Caco-2 (cell line): Measurements from ENCODE around the gene COL4A6. TPM values are rescaled to one million over a fixed set of nuclear protein-coding genes. Genes with fewer than 3 reads are reported as not detected.

Source experiments
- BruUV-seq: library from RNA; stranded (reverse); fragments of 400-500 nt; replicated peaks from 2 replicates; lab custom pipeline; 2021; lab: Mats Ljungman, UMichigan
- CTCF ChIA-PET: fragments of 300-600 bp; sonication (Branson Sonifier 250); formaldehyde crosslinking; loops from one replicate; lab custom pipeline; 2022; ENCODE audit warnings: antibody characterized with exemption; lab: Charles Lee
- POLR2A ChIA-PET: fragments of 300-600 bp; sonication (Branson Sonifier 250); formaldehyde crosslinking; loops from one replicate; lab custom pipeline; 2022; ENCODE audit warnings: antibody characterized with exemption; lab: Charles Lee
- DNase-seq, 2 experiments: peaks; one replicate each; pipeline versions ENCODE4 v3.0.0 to v3.0.0-alpha.2; 2020 to 2022
- H3K27me3 ChIP-seq: replicated peaks from 2 replicates; pipeline ENCODE4 v1.6.0; 2011; ENCODE audit warnings: low read length; ENCODE audit not compliant: control insufficient read depth, insufficient read depth
- H3K36me3 ChIP-seq: 2 replicates; pipeline ENCODE4 v1.5.1; 2011; ENCODE audit warnings: low read length; ENCODE audit not compliant: control insufficient read depth, insufficient read depth
- H3K4me1 ChIP-seq: fragments of 250-450 bp; sonication (Bioruptor Pico); 2 replicates; pipeline ENCODE4 v1.5.1; 2020; ENCODE audit warnings: mild to moderate bottlenecking
- H3K4me3 ChIP-seq: 2 replicates; pipeline ENCODE4 v1.5.1; 2011; ENCODE audit warnings: low read depth, mild to moderate bottlenecking, control low read depth, low read length
- H3K9me3 ChIP-seq: fragments of 250-450 bp; sonication (Bioruptor Pico); 2 replicates; pipeline ENCODE4 v1.5.1; 2020; ENCODE audit warnings: mild to moderate bottlenecking, moderate library complexity
- H3K27ac Mint-ChIP-seq: one replicate; pipeline ENCODE4 v1.8.0; 2022; ENCODE audit warnings: mixed read lengths; ENCODE audit not compliant: unreplicated experiment
- H3K27me3 Mint-ChIP-seq: one replicate; pipeline ENCODE4 v1.8.0; 2022; ENCODE audit warnings: mixed read lengths; ENCODE audit not compliant: insufficient read depth, unreplicated experiment
- H3K36me3 Mint-ChIP-seq: one replicate; pipeline ENCODE4 v1.8.0; 2022; ENCODE audit warnings: mild to moderate bottlenecking, mixed read lengths; ENCODE audit not compliant: insufficient read depth, unreplicated experiment
- H3K4me1 Mint-ChIP-seq: one replicate; pipeline ENCODE4 v1.8.0; 2022; ENCODE audit warnings: low read depth, mixed read lengths; ENCODE audit not compliant: unreplicated experiment
- H3K4me3 Mint-ChIP-seq: one replicate; pipeline ENCODE4 v1.8.0; 2022; ENCODE audit warnings: mild to moderate bottlenecking, moderate library complexity, mixed read lengths; ENCODE audit not compliant: unreplicated experiment
- H3K9me3 Mint-ChIP-seq: one replicate; pipeline ENCODE4 v1.8.0; 2022; ENCODE audit warnings: mixed read lengths; ENCODE audit not compliant: unreplicated experiment
- CTCF ChIP-seq, 2 experiments: fragments of 200-600 bp in 1 of 2; IDR thresholded peaks; 1 replicate in 1 of 2; 2 replicates in 1 of 2; pipeline versions ENCODE4 v1.5.1 to v1.8.0; 2011 to 2022; ENCODE audit warnings: antibody characterized with exemption in 1 of 2, control low read depth in 1 of 2, inconsistent platforms in 1 of 2, low read depth in 1 of 2, low read length in 1 of 2, mild to moderate bottlenecking in 1 of 2, moderate library complexity in 1 of 2; ENCODE audit not compliant: insufficient read depth in 1 of 2, severe bottlenecking in 1 of 2, unreplicated experiment in 1 of 2
- intact Hi-C: fragments of 100-400 bp; cut with micrococcal nuclease; formaldehyde crosslinking; loops from one replicate; pipeline ENCODE4 v1.10.0; 2022; ENCODE audit not compliant: unreplicated experiment
- total RNA-seq: library from RNA; stranded (reverse); gene quantifications from 2 replicates; pipeline ENCODE4 v1.2.3, GENCODE V29; 2022

COL4A6 gene
- total RNA-seq, 1 experiment from 2014 or later: 16.0 TPM

DNA sequence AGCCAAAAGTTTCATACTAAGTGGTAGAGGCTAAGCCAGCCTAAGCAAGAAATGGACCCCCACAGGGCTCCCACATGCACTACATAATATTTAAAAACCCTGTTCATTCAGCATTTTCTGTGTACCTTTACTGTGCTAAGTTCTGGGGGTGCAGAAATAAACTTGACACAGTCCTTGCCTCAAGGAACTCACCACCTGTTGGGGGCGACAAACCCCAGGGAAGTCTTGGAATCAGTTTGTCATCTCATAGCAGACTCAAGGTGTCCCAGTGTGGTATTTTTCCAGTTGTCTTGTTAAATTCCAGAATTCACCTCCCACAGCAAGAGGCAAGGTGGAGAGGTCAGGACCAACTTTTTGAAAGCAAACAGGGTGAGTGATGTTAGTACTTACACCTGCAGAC lies 303.5 kb downstream of the COL4A6 start:
- BruUV-seq: no TSS peak

DNA sequence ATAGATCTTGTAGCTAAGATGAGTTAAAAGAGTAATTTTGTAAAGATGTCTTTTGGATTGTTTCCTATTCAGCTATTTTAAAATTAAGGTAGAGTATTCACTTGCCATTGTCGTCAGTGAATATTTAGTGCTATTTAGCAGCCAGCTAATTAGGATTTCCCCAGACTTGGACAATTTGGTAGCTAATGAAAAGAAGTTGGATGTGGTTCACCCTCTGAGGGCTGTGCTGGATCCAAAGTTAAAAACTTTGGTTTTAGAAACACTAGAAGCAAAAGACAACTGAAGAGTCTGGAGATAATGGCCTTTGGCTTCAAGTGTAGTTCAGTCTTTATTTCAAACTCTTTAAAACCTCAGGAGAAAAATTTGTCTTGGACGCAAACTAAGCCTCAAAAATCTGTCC lies 305.3 kb downstream of the COL4A6 start:
- BruUV-seq: no TSS peak
- no peak for DNase-seq
- no peaks in the 10 kb centered on the region for H3K27me3 ChIP-seq
- POLR2A ChIA-PET: interaction anchor here (0.7 kb wide), 1 partner anchor 115 kb away, joined by 6 read pairs; no protein-coding TSS in a partner anchor
- Mint-ChIP-seq H3K4me3 (no peak overlapping the region), H3K4me1 (no peaks in the 10 kb centered on the region), H3K27me3 (no peaks in the 10 kb centered on the region), H3K36me3 (no peaks in the 10 kb centered on the region), H3K27ac (no peak overlapping the region), H3K9me3 (no peaks in the 10 kb centered on the region)
- TF ChIP-seq CTCF (IDR thresholded peaks at IDR 0.05; ENCODE audit: insufficient read depth in 1 of 2, low read depth in 1 of 2, low read length in 1 of 2, severe bottlenecking in 1 of 2, unreplicated experiment in 1 of 2): no peak
- H3K36me3 ChIP-seq: no peaks in the 10 kb centered on the region
- H3K9me3 ChIP-seq: no peaks in the 10 kb centered on the region
- intact Hi-C loops: no loop called here
- H3K4me1 ChIP-seq: no peaks in the 10 kb centered on the region
- CTCF ChIA-PET: no interaction called here
- H3K4me3 ChIP-seq: no peak overlapping the region

More for the DNA sequence above, 303.5 kb downstream of the COL4A6 start:
- no peak for DNase-seq
- ChIA-PET CTCF (no interaction called here), POLR2A (no interaction called here)
- H3K36me3 ChIP-seq: no peaks in the 10 kb centered on the region
- Mint-ChIP-seq H3K27ac (no peak overlapping the region), H3K27me3 (no peaks in the 10 kb centered on the region), H3K36me3 (no peaks in the 10 kb centered on the region), H3K4me3 (no peak overlapping the region), H3K4me1 (no peaks in the 10 kb centered on the region), H3K9me3 (no peaks in the 10 kb centered on the region)
- H3K9me3 ChIP-seq: no peaks in the 10 kb centered on the region
- no peaks in the 10 kb centered on the region for H3K4me1 ChIP-seq
- intact Hi-C loops: no loop called here
- TF ChIP-seq CTCF (IDR thresholded peaks at IDR 0.05; ENCODE audit: insufficient read depth in 1 of 2, low read depth in 1 of 2, low read length in 1 of 2, severe bottlenecking in 1 of 2, unreplicated experiment in 1 of 2): no peak
- H3K4me3 ChIP-seq: no peak overlapping the region
- no peaks in the 10 kb centered on the region for H3K27me3 ChIP-seq

DNA sequence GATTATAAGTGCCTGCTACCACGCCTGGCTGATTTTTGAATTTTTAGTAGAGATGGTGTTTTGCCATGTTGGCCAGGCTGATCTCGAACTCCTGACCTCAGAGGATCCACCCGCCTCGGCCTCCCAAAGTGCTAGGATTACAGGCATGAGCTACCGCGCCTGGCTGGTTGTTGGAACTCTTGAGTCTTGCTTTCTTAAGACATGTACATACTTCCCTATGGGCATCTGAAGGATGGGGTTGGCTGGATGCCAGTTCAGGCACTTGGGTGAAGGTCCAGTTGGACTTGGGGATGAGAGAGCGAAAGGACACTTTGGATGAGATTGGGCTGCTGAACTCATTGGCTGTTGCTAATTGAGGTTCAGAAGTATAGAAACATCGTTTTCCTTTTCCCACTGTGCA lies 306.2 kb downstream of the COL4A6 start:
- H3K27me3 Mint-ChIP-seq: no peaks in the 10 kb centered on the region
- H3K9me3 Mint-ChIP-seq: no peaks in the 10 kb centered on the region
- intact Hi-C loops: no loop called here
- no peaks in the 10 kb centered on the region for H3K36me3 ChIP-seq
- no peaks in the 10 kb centered on the region for H3K27me3 ChIP-seq
- no peaks in the 10 kb centered on the region for H3K4me1 Mint-ChIP-seq
- H3K27ac Mint-ChIP-seq: no peak overlapping the region
- ChIA-PET POLR2A (no interaction called here), CTCF (no interaction called here)
- no TSS peak for BruUV-seq
- TF ChIP-seq CTCF (IDR thresholded peaks at IDR 0.05; ENCODE audit: insufficient read depth in 1 of 2, low read depth in 1 of 2, low read length in 1 of 2, severe bottlenecking in 1 of 2, unreplicated experiment in 1 of 2): no peak
- H3K4me1 ChIP-seq: no peaks in the 10 kb centered on the region
- no peaks in the 10 kb centered on the region for H3K9me3 ChIP-seq
- no peak overlapping the region for H3K4me3 Mint-ChIP-seq
- H3K36me3 Mint-ChIP-seq: no peaks in the 10 kb centered on the region
- DNase-seq: no peak
- no peak overlapping the region for H3K4me3 ChIP-seq
